ENCODE results near the gene PHYHD1.

PHYHD1 gene

GRCh38 chr9:128986671-128987070 lies 65.9 kb downstream of the PHYHD1 start:
- DNase-seq: no peak

- no peak for DNase-seq
Observed at GRCh38 chr9:128987805-128988204, 67.0 kb downstream of the PHYHD1 start.

Data from activated CD4-positive, CD25-positive, alpha-beta regulatory T cell (primary cell).